IPS-15b (cell line): ENCODE measurements around the gene OR2S2.

ENCODE experiments used
- H3K27me3 ChIP-seq: one replicate; pipeline ENCODE4 v1.6.1; 2013; ENCODE audit warnings: low read length; ENCODE audit not compliant: control insufficient read depth, insufficient read depth
- H3K36me3 ChIP-seq: one replicate; pipeline ENCODE4 v1.6.1; 2013; ENCODE audit warnings: low read length; ENCODE audit not compliant: control insufficient read depth, insufficient read depth
- H3K4me1 ChIP-seq: one replicate; pipeline ENCODE4 v1.6.1; 2013; ENCODE audit warnings: mild to moderate bottlenecking, low read length; ENCODE audit not compliant: control insufficient read depth, insufficient read depth
- H3K4me3 ChIP-seq: one replicate; pipeline ENCODE4 v1.5.1; 2013; ENCODE audit warnings: low read depth, low read length
- H3K9ac ChIP-seq: one replicate; pipeline ENCODE4 v1.6.1; 2013; ENCODE audit warnings: low read depth, mild to moderate bottlenecking, low read length
- H3K9me3 ChIP-seq: one replicate; pipeline ENCODE4 v1.6.1; 2013; ENCODE audit warnings: mild to moderate bottlenecking, low read length; ENCODE audit not compliant: control insufficient read depth, insufficient read depth

Gene OR2S2

GRCh38 chr9:35912791-35913400 lies 45.1 kb downstream of the OR2S2 start:
- no peaks in the 10 kb centered on the region for H3K27me3 ChIP-seq
- H3K4me1 ChIP-seq: peaks cover 11% of the 10 kb centered on the region
- H3K9ac ChIP-seq: no peak overlapping the region

GRCh38 chr9:35911690-35912089 lies 46.3 kb downstream of the OR2S2 start:
- Histone ChIP-seq H3K9ac (no peak overlapping the region), H3K4me1 (peaks cover 18% of the 10 kb centered on the region), H3K36me3 (no peaks in the 10 kb centered on the region)

More at GRCh38 chr9:35912791-35913400, 45.1 kb downstream of the OR2S2 start:
- no peaks in the 10 kb centered on the region for H3K9me3 ChIP-seq
- no peak overlapping the region for H3K4me3 ChIP-seq
- H3K36me3 ChIP-seq: no peaks in the 10 kb centered on the region

GRCh38 chr9:35910613-35911359 lies 47.2 kb downstream of the OR2S2 start:
- no peaks in the 10 kb centered on the region for H3K36me3 ChIP-seq
- H3K9ac ChIP-seq: no peak overlapping the region
- no peaks in the 10 kb centered on the region for H3K9me3 ChIP-seq
- no peak overlapping the region for H3K4me3 ChIP-seq
- H3K4me1 ChIP-seq: peaks cover 16% of the 10 kb centered on the region
- no peaks in the 10 kb centered on the region for H3K27me3 ChIP-seq

More at GRCh38 chr9:35911690-35912089, 46.3 kb downstream of the OR2S2 start:
- Histone ChIP-seq H3K9me3 (no peaks in the 10 kb centered on the region), H3K4me3 (no peak overlapping the region), H3K27me3 (no peaks in the 10 kb centered on the region)

- H3K9ac ChIP-seq: no peak overlapping the region
Observed at GRCh38 chr9:35909687-35910612, 48.0 kb downstream of the OR2S2 start.

GRCh38 chr9:35909274-35909673 lies 48.7 kb downstream of the OR2S2 start, which contains the start of gene SPAAR:
TSS of gene SPAAR (plus strand) at chr9:35909490. CDS start at chr9:35910464, 974 bp downstream.
- Histone ChIP-seq H3K27me3 (no peaks in the 10 kb centered on the region), H3K9me3 (no peaks in the 10 kb centered on the region), H3K4me3 (no peak within 1 kb of the TSS), H3K4me1 (peaks cover 16% of the 10 kb centered on the region), H3K36me3 (no peaks in the 10 kb centered on the region), H3K9ac (no peak within 1 kb of the TSS)

More at GRCh38 chr9:35909687-35910612, 48.0 kb downstream of the OR2S2 start:
- no peaks in the 10 kb centered on the region for H3K27me3 ChIP-seq
- H3K36me3 ChIP-seq: no peaks in the 10 kb centered on the region
- no peak overlapping the region for H3K4me3 ChIP-seq
- no peaks in the 10 kb centered on the region for H3K9me3 ChIP-seq
- H3K4me1 ChIP-seq: peaks cover 16% of the 10 kb centered on the region

GRCh38 chr9:35908504-35909125 lies 49.3 kb downstream of the OR2S2 start:
- H3K4me1 ChIP-seq: peaks cover 16% of the 10 kb centered on the region
- H3K4me3 ChIP-seq: no peak overlapping the region
- no peak overlapping the region for H3K9ac ChIP-seq
- H3K9me3 ChIP-seq: no peaks in the 10 kb centered on the region
- H3K36me3 ChIP-seq: no peaks in the 10 kb centered on the region
- H3K27me3 ChIP-seq: no peaks in the 10 kb centered on the region

- H3K4me3 ChIP-seq: no peak overlapping the region
- H3K9ac ChIP-seq: no peak overlapping the region
- H3K36me3 ChIP-seq: no peaks in the 10 kb centered on the region
- no peaks in the 10 kb centered on the region for H3K27me3 ChIP-seq
- peaks cover 16% of the 10 kb centered on the region for H3K4me1 ChIP-seq
- H3K9me3 ChIP-seq: no peaks in the 10 kb centered on the region
Observed at GRCh38 chr9:35907711-35908503, 50.0 kb downstream of the OR2S2 start.
